HG02973 (cell line): ENCODE results near the gene MYO1E.
A peak's percentile ranks its signal among the peaks of the same experiment; 100 is the strongest.

Source experiments
- ATAC-seq: cut with Tn5 transposase; IDR thresholded peaks from one replicate; pipeline ENCODE4 v1.9.1; 2021; ENCODE audit warnings: moderate library complexity; ENCODE audit not compliant: unreplicated experiment

Gene MYO1E

GRCh38 chr15:59271595-59272201, 101.0 kb downstream of the MYO1E start:
- ATAC-seq: no peak

GRCh38 chr15:59268852-59269407, 103.7 kb downstream of the MYO1E start:
- ATAC-seq: no peak

- ATAC-seq: no peak
These were observed 104.4 kb downstream of the MYO1E start for GRCh38 chr15:59268168-59268851.

GRCh38 chr15:59266028-59266427, 106.6 kb downstream of the MYO1E start:
- no peak for ATAC-seq

GRCh38 chr15:59262316-59262715, 110.4 kb downstream of the MYO1E start:
- no peak for ATAC-seq

GRCh38 chr15:59260090-59260489, 112.6 kb downstream of the MYO1E start:
- ATAC-seq: no peak

GRCh38 chr15:59259137-59259943, 113.3 kb downstream of the MYO1E start:
- no peak for ATAC-seq

GRCh38 chr15:59258317-59258716, 114.4 kb downstream of the MYO1E start:
- ATAC-seq: no peak

DNA sequence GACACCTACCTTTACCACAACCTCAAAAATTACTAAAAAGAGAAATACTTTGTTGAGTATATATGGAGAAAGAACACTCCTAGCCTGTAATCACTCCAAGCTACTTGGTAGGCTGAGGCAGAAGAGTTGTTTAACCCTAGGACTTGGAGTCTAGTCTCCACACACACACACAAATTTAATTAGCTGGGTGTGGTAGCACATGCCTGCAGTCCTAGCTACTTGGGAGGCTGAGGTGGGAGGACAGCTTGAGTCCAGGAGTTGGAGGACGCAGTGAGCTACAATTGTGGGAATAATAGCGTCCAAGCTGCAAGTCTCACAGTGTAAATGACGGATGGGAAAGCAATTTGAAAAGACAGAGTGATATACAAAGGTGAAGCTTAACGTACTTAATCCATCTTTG, 115.5 kb downstream of the MYO1E start:
- no peak for ATAC-seq

GRCh38 chr15:59256482-59256881, 116.2 kb downstream of the MYO1E start:
- ATAC-seq: no peak

DNA sequence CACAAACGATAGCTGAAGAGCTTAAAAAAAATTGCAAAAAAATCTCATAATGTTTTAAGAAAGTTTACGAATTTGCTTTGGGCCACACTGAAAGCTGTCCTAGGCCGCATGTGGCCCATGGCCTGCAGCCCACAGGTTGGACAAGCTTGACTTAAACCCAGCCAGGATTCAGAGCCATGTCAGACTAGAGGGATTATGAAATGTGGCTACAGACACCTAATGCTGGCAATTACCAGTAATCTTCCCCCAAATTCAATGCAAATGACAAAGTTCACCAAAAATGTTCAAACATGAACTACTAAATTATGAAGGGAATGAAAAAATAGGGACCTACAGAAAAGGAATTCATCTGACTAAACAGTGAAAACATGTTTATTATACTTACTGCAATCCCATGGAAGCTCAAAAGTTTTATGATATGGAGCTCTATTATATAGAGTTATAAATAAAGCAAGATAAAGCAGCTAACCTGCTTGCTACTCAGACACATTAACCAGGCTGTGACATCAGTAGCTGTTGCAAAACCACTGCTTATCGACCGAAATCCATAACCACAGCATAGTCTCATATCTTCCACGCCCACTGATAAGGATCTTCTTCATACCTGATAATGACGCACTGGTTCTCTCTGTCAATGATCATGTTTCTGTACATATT, 116.9 kb downstream of the MYO1E start:
- ATAC-seq: no peak

GRCh38 chr15:59252137-59252536, 120.5 kb downstream of the MYO1E start:
- no peak for ATAC-seq

DNA sequence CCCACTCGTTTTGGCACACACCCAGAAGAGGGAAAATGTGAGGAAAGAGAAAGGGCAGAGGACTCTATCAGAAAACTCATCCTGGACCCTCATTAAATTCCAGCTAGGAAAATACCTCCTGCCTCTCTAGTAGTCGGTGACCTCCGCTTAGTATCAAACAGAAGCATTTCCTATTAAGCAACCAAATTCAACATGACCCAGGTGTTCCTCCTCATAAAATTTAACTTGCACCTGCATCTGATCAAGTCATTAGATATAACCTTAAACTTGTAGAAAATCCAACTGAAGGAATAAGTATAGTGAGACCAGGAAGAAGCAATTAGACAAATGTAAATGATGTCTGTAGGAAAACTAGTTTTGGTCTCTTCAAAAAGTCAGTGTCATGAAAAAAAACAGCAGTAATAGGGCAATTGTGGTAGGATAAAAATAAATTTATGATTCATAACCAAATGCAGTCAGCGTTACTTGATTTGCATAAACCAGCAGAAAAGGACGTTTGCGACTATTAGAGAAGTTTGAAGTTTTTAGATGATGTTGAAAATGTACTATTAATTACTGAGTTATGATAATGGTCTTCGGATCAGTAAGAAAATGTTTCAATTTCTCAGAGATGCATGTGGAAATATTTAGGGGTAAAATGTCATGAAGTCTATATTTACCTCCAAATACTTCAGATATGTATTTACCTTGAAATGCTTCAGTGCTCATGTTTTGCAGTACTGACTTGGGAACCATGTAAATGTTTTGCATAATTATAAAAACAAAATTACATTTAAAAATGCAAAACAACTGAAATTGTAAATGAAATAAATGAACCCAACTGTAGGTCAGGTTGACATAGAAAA, 121.4 kb downstream of the MYO1E start:
- ATAC-seq: peak; percentile 49

GRCh38 chr15:59250249-59250648, 122.4 kb downstream of the MYO1E start:
- no peak for ATAC-seq

- no peak for ATAC-seq
These were observed 122.9 kb downstream of the MYO1E start for GRCh38 chr15:59249816-59250215.

DNA sequence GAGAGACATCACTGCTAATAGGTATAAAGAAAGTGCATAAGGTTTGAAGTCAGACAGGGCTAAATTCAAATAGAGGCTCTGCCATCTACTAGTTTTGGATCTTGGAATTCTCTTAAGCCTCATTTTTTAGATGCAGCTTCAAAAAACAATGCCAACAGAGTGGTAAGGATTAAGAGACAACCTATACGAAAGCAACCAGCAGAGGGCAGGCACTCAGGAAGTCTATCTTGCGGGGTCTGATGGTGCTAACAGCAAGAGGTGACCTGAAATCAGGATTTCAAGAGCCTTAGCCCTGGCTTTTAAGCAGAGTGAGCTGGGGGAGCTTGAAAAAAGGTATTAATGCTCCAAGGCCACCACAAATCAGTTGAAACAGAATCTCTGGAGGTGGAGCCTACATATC, 125.3 kb downstream of the MYO1E start:
- ATAC-seq: no peak

- ATAC-seq: no peak
These were observed 127.1 kb downstream of the MYO1E start for GRCh38 chr15:59245559-59245958.

DNA sequence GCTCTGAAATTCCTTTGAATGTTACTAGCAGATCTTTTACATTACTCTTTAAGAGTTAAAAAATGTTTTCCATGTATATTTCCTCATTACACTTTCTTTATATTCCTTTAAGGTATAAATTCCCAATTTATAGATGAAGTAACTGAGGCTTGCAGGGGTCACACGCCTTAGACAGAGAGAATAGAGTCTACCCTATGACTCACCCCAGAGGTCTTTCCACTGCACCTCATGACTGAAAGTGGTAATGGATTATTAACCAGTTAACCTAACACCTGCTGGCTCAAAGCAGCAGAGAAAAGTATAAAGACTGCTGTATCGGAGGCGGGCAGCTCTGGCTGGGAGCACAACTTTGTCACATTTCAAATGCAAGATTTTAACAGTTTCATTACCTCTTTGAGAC, 128.3 kb downstream of the MYO1E start:
- peak; percentile 86 for ATAC-seq

- ATAC-seq: no peak
These were observed 129.0 kb downstream of the MYO1E start for GRCh38 chr15:59243622-59244021.

GRCh38 chr15:59242649-59243048, 130.0 kb downstream of the MYO1E start:
- no peak for ATAC-seq
